ENCODE results near the gene OAS3.

The OAS3 gene

GRCh38 chr12:112961536-112961935 lies 23.3 kb downstream of the OAS3 start:
- no peak for DNase-seq

- DNase-seq: no peak
These were observed 24.3 kb downstream of the OAS3 start for GRCh38 chr12:112962561-112962960.

GRCh38 chr12:112963227-112963861 lies 25.1 kb downstream of the OAS3 start:
- DNase-seq: no peak

GRCh38 chr12:112964067-112964670 lies 25.9 kb downstream of the OAS3 start:
- no peak for DNase-seq

- DNase-seq: no peak
These were observed 26.6 kb downstream of the OAS3 start for GRCh38 chr12:112964915-112965314.

GRCh38 chr12:112965643-112966042 lies 27.4 kb downstream of the OAS3 start:
- no peak for DNase-seq

GRCh38 chr12:112967306-112967705 lies 29.0 kb downstream of the OAS3 start:
- no peak for DNase-seq

GRCh38 chr12:112967858-112968257 lies 29.6 kb downstream of the OAS3 start:
- no peak for DNase-seq

- DNase-seq: no peak
These were observed 31.5 kb downstream of the OAS3 start for GRCh38 chr12:112969547-112970306.

- no peak for DNase-seq
These were observed 32.1 kb downstream of the OAS3 start for GRCh38 chr12:112970391-112970790.

- DNase-seq: no peak
These were observed 33.0 kb downstream of the OAS3 start for GRCh38 chr12:112971248-112971647.

- DNase-seq: no peak
These were observed 34.9 kb downstream of the OAS3 start for GRCh38 chr12:112973011-112973735.

- no peak for DNase-seq
These were observed 35.6 kb downstream of the OAS3 start for GRCh38 chr12:112973818-112974231.

GRCh38 chr12:112974904-112975303 lies 36.6 kb downstream of the OAS3 start:
- DNase-seq: no peak

- no peak for DNase-seq
These were observed 38.9 kb downstream of the OAS3 start for GRCh38 chr12:112977139-112977538.

- no peak for DNase-seq
These were observed 39.4 kb downstream of the OAS3 start for GRCh38 chr12:112977641-112978040.

- peak; percentile 88 for DNase-seq
These were observed 40.1 kb downstream of the OAS3 start, which contains the start of gene OAS2 for GRCh38 chr12:112978163-112979040. TSS of gene OAS2 (plus strand) at chr12:112978519. CDS start at chr12:112978609, 90 bp downstream.

- DNase-seq: peak; percentile 38
These were observed 40.9 kb downstream of the OAS3 start for GRCh38 chr12:112979041-112979680.

- DNase-seq: peak; percentile 67
These were observed 42.4 kb downstream of the OAS3 start for GRCh38 chr12:112980491-112981158.

GRCh38 chr12:112985642-112986290 lies 47.5 kb downstream of the OAS3 start:
- DNase-seq: no peak
